IMR-90 (cell line): ENCODE measurements around the gene TMEM139. TPM values are rescaled to one million over a fixed set of nuclear protein-coding genes. Genes with fewer than 3 reads are reported as not detected.

Source experiments
- ATAC-seq: fragments of 200-7000 bp; cut with Tn5 transposase; 2 replicates; pipeline ENCODE4 v1.9.1; 2020; ENCODE audit warnings: low read depth, mild to moderate bottlenecking, moderate library complexity
- BruUV-seq: library from RNA; stranded (reverse); fragments of 400-500 nt; replicated peaks from 2 replicates; lab custom pipeline; 2021; lab: Mats Ljungman, UMichigan
- CTCF ChIA-PET: fragments of 300-600 bp; formaldehyde crosslinking; extraction: SDS; loops from one replicate; lab custom pipeline; 2021; ENCODE audit warnings: antibody characterized with exemption; lab: Yijun Ruan, JAX
- POLR2A ChIA-PET: fragments of 300-600 bp; sonication (Branson Sonifier 250); formaldehyde crosslinking; loops from one replicate; lab custom pipeline; 2022; ENCODE audit warnings: antibody characterized with exemption; ENCODE audit not compliant: unreplicated experiment; lab: Charles Lee
- DNase-seq: peaks from one replicate; pipeline ENCODE4 v3.0.0; 2013
- H2AFZ ChIP-seq: replicated peaks from 2 replicates; pipeline ENCODE3; 2013; ENCODE audit warnings: low read length, mild to moderate bottlenecking; ENCODE audit not compliant: poor library complexity
- H2AK5ac ChIP-seq: 2 replicates; pipeline ENCODE4 v1.6.1; 2013; ENCODE audit warnings: low read depth, low read length, inconsistent platforms
- H2AK9ac ChIP-seq: replicated peaks from 2 replicates; pipeline ENCODE3; 2013; ENCODE audit warnings: mild to moderate bottlenecking, low read depth, low read length, moderate library complexity; ENCODE audit not compliant: poor library complexity
- H2BK120ac ChIP-seq: 2 replicates; pipeline ENCODE4 v1.6.1; 2013; ENCODE audit warnings: low read depth, low read length, inconsistent platforms
- H2BK15ac ChIP-seq: 3 replicates; pipeline ENCODE4 v1.6.1; 2013; ENCODE audit warnings: low read depth, low read length, inconsistent platforms
- H2BK20ac ChIP-seq: 2 replicates; pipeline ENCODE4 v1.6.1; 2013; ENCODE audit warnings: low read depth, mild to moderate bottlenecking, inconsistent platforms, low read length, moderate library complexity
- H2BK5ac ChIP-seq: 2 replicates; pipeline ENCODE4 v1.6.1; 2013; ENCODE audit warnings: mild to moderate bottlenecking, low read depth, low read length, inconsistent platforms; ENCODE audit not compliant: poor library complexity, severe bottlenecking
- H3K14ac ChIP-seq: replicated peaks from 2 replicates; pipeline ENCODE4 v1.6.1; 2013; ENCODE audit warnings: low read depth, low read length, inconsistent platforms
- H3K18ac ChIP-seq: 2 replicates; pipeline ENCODE4 v1.6.1; 2013; ENCODE audit warnings: low read depth, low read length, control low read depth
- H3K23ac ChIP-seq: 2 replicates; pipeline ENCODE4 v1.6.1; 2013; ENCODE audit warnings: low read depth, low read length, inconsistent platforms
- H3K27ac ChIP-seq: 2 replicates; pipeline ENCODE4 v1.5.1; 2013; ENCODE audit warnings: mild to moderate bottlenecking, control low read depth, low read length; ENCODE audit not compliant: insufficient read depth
- H3K27me3 ChIP-seq: 2 replicates; pipeline ENCODE4 v1.6.1; 2013; ENCODE audit warnings: low read length; ENCODE audit not compliant: control insufficient read depth, insufficient read depth
- H3K36me3 ChIP-seq: 2 replicates; pipeline ENCODE4 v1.6.1; 2013; ENCODE audit warnings: low read length, mixed read lengths; ENCODE audit not compliant: control insufficient read depth, insufficient read depth
- H3K4ac ChIP-seq: 2 replicates; pipeline ENCODE4 v1.6.1; 2013; ENCODE audit warnings: low read depth, low read length, inconsistent platforms
- H3K4me1 ChIP-seq: 2 replicates; pipeline ENCODE4 v1.6.1; 2013; ENCODE audit warnings: low read length, mixed read lengths; ENCODE audit not compliant: control insufficient read depth, insufficient read depth
- H3K4me2 ChIP-seq: 2 replicates; pipeline ENCODE4 v1.6.1; 2013; ENCODE audit warnings: low read depth, mild to moderate bottlenecking, control low read depth, low read length, moderate library complexity
- H3K4me3 ChIP-seq: 2 replicates; pipeline ENCODE4 v1.5.1; 2013; ENCODE audit warnings: low read depth, mild to moderate bottlenecking, control low read depth, low read length, moderate library complexity; ENCODE audit not compliant: insufficient read depth
- H3K56ac ChIP-seq: 2 replicates; pipeline ENCODE4 v1.6.1; 2013; ENCODE audit warnings: low read length, inconsistent platforms; ENCODE audit not compliant: insufficient read depth; ENCODE audit errors: extremely low read depth
- H3K79me1 ChIP-seq, 2 experiments: 2 replicates each; pipeline ENCODE4 v1.6.1; 2013; ENCODE audit warnings: low read length in 2 of 2, inconsistent platforms in 1 of 2, low read depth in 1 of 2
- H3K9ac ChIP-seq: 2 replicates; pipeline ENCODE4 v1.6.1; 2013; ENCODE audit warnings: low read depth, low read length, control low read depth
- H3K9me1 ChIP-seq: 2 replicates; pipeline ENCODE4 v1.6.1; 2013; ENCODE audit warnings: low read length, inconsistent platforms; ENCODE audit not compliant: insufficient read depth
- H3K9me3 ChIP-seq: 2 replicates; pipeline ENCODE4 v1.6.1; 2013; ENCODE audit warnings: low read length; ENCODE audit not compliant: control insufficient read depth, insufficient read depth
- H4K20me1 ChIP-seq: 2 replicates; pipeline ENCODE4 v1.6.1; 2013; ENCODE audit warnings: low read length, inconsistent platforms; ENCODE audit not compliant: insufficient read depth
- H4K5ac ChIP-seq: 2 replicates; pipeline ENCODE4 v1.6.1; 2013; ENCODE audit warnings: mild to moderate bottlenecking, low read depth, low read length, control low read depth
- H4K8ac ChIP-seq, 2 experiments: 2 replicates each; pipeline ENCODE4 v1.6.1; 2013; ENCODE audit warnings: low read depth in 2 of 2, low read length in 2 of 2, control low read depth in 1 of 2, inconsistent platforms in 1 of 2
- H4K91ac ChIP-seq: 2 replicates; pipeline ENCODE4 v1.6.1; 2013; ENCODE audit warnings: low read depth, low read length, inconsistent platforms; ENCODE audit not compliant: insufficient read depth
- BHLHE40 ChIP-seq: fragments of 150-350 bp; IDR thresholded peaks from 2 replicates; pipeline ENCODE4 v1.6.1; 2016; ENCODE audit warnings: mild to moderate bottlenecking, low read depth, low read length
- CEBPB ChIP-seq: IDR thresholded peaks from 2 replicates; pipeline ENCODE4 v1.6.1; 2012; ENCODE audit warnings: low read depth, low read length, improper control_type of control experiment
- CHD1 ChIP-seq: IDR thresholded peaks from 2 replicates; pipeline ENCODE4 v1.6.1; 2012; ENCODE audit warnings: low read depth, low read length, improper control_type of control experiment
- CTCF ChIP-seq: conservative IDR thresholded peaks from 2 replicates; pipeline ENCODE4 v1.5.1; 2012; ENCODE audit warnings: mild to moderate bottlenecking, low read depth, low read length, improper control_type of control experiment
- ELK1 ChIP-seq: fragments of 150-350 bp; IDR thresholded peaks from 2 replicates; pipeline ENCODE4 v1.6.1; 2016; ENCODE audit warnings: low read depth, mild to moderate bottlenecking, low read length, moderate library complexity, borderline replicate concordance
- MAFK ChIP-seq: IDR thresholded peaks from 2 replicates; pipeline ENCODE4 v1.6.1; 2012; ENCODE audit warnings: low read depth, low read length, improper control_type of control experiment
- MAZ ChIP-seq: IDR thresholded peaks from 2 replicates; pipeline ENCODE4 v1.6.1; 2012; ENCODE audit warnings: low read depth, mild to moderate bottlenecking, low read length, improper control_type of control experiment, moderate library complexity, borderline replicate concordance
- MXI1 ChIP-seq: IDR thresholded peaks from 2 replicates; pipeline ENCODE4 v1.6.1; 2012; ENCODE audit warnings: low read depth, mild to moderate bottlenecking, low read length, moderate library complexity, borderline replicate concordance
- NFE2L2 ChIP-seq: fragments of 150-350 bp; IDR thresholded peaks from 2 replicates; pipeline ENCODE4 v1.6.1; 2016; ENCODE audit warnings: low read depth, mild to moderate bottlenecking, low read length
- POLR2A ChIP-seq: IDR thresholded peaks from 2 replicates; pipeline ENCODE4 v1.6.1; 2012; ENCODE audit warnings: mild to moderate bottlenecking, low read depth, low read length
- RAD21 ChIP-seq: IDR thresholded peaks from 2 replicates; pipeline ENCODE4 v1.6.1; 2012; ENCODE audit warnings: low read length, improper control_type of control experiment
- RCOR1 ChIP-seq: IDR thresholded peaks from 2 replicates; pipeline ENCODE4 v1.6.1; 2012; ENCODE audit warnings: mild to moderate bottlenecking, low read length, improper control_type of control experiment; ENCODE audit not compliant: insufficient replicate concordance
- RFX5 ChIP-seq: IDR thresholded peaks from 2 replicates; pipeline ENCODE4 v1.8.0; 2012; ENCODE audit warnings: low read depth, mild to moderate bottlenecking, low read length, moderate library complexity
- SMC3 ChIP-seq: fragments of 150-350 bp; IDR thresholded peaks from 2 replicates; pipeline ENCODE4 v1.6.1; 2016; ENCODE audit warnings: low read depth, mild to moderate bottlenecking, antibody characterized with exemption, low read length, moderate library complexity
- USF2 ChIP-seq: fragments of 150-350 bp; IDR thresholded peaks from 2 replicates; pipeline ENCODE4 v1.6.1; 2017; ENCODE audit warnings: mild to moderate bottlenecking, antibody characterized with exemption, low read length, low read depth
- WGBS, 2 experiments: methylation state at CpG; one replicate each; pipeline versions ENCODE4 v1.1.5 to v1.1.7; 2013; ENCODE audit warnings: missing lambda C conversion rate in 2 of 2; ENCODE audit not compliant: insufficient read length in 1 of 2; ENCODE audit errors: extremely low coverage in 2 of 2; 5-methylcytosine and 5-hydroxymethylcytosine counted together
- dilution Hi-C: fragments of 300-500 bp; cut with HindIII; formaldehyde crosslinking; loops from one replicate; pipeline ENCODE4 v1.14.3; 2018; ENCODE audit warnings: low sequenced_read_pairs; ENCODE audit not compliant: unreplicated experiment
- in situ Hi-C: fragments of 300-500 bp; cut with MboI; formaldehyde crosslinking; loops from 3 replicates; pipeline ENCODE4 v1.14.3; 2019; ENCODE audit warnings: low sequenced_read_pairs, inconsistent platforms, mixed read lengths
- intact Hi-C: fragments of 100-400 bp; cut with micrococcal nuclease; formaldehyde crosslinking; loops from 2 replicates; pipeline ENCODE4 v1.10.0; 2022
- polyA plus RNA-seq, 3 experiments: library from polyadenylated mRNA; depleted of rRNA; stranded (reverse); fragments of >200 nt; gene quantifications; 2 replicates each; pipeline ENCODE4 v1.2.3, GENCODE V29; 2012; ENCODE audit warnings: low replicate concordance in 1 of 3
- total RNA-seq: library from RNA; depleted of rRNA; stranded (reverse); fragments of >200 nt; gene quantifications from 2 replicates; pipeline ENCODE4 v1.2.3, GENCODE V29; 2012

The TMEM139 gene
- total and polyA plus RNA-seq, 2 of the 4 experiments (the other 2 are of a cell fraction) = 0.07 TPM; not detected in 1

DNA sequence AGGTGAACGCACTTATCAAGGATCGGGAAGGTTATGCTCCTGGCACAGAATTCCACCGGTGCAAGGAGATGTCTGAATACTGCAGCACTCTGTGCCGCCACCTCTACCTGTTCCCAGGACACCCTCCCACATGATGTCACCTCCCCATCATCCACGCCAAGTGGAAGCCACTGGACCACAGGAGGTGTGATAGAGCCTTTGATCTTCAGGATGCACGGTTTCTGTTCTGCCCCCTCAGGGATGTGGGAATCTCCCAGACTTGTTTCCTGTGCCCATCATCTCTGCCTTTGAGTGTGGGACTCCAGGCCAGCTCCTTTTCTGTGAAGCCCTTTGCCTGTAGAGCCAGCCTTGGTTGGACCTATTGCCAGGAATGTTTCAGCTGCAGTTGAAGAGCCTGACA is 20.2 kb downstream of the TMEM139 start:
- H3K18ac ChIP-seq = no peak overlapping the region
- H3K4me2 ChIP-seq = no peak overlapping the region
- no peak overlapping the region for H3K56ac ChIP-seq
- no peak overlapping the region for H3K27ac ChIP-seq
- H3K4ac ChIP-seq = no peak overlapping the region
- no peak overlapping the region for H4K91ac ChIP-seq
- H2BK20ac ChIP-seq = no peak overlapping the region
- no peak overlapping the region for H3K14ac ChIP-seq
- H3K9me3 ChIP-seq = no peaks in the 10 kb centered on the region
- H3K27me3 ChIP-seq = no peaks in the 10 kb centered on the region
- intact Hi-C loops (no loop called here), in situ Hi-C loops (no loop called here), dilution Hi-C loops (no loop called here)
- POLR2A ChIA-PET = interaction anchor here (0.5 kb wide), 1 partner anchor 9 kb away, joined by 6 read pairs; no protein-coding TSS in a partner anchor
- H2AK9ac ChIP-seq = no peak overlapping the region
- no peak for ATAC-seq
- WGBS, 2 experiments = no CpG with 5 or more reads among the region's 6 CpGs
- no peak overlapping the region for H4K8ac ChIP-seq
- H2BK120ac ChIP-seq = no peak overlapping the region
- BruUV-seq = no TSS peak
- H3K79me1 ChIP-seq = peaks cover 17 to 29% of the 10 kb centered on the region in 2 experiments
- H2BK5ac ChIP-seq = no peak overlapping the region
- H3K36me3 ChIP-seq = peaks cover 44% of the 10 kb centered on the region
- no peak overlapping the region for H2BK15ac ChIP-seq
- TF ChIP-seq ELK1 (no peak), BHLHE40 (no peak), RAD21 (no peak), NFE2L2 (no peak), RFX5 (no peak), CEBPB (no peak), CTCF (no peak), USF2 (no peak), SMC3 (no peak), RCOR1 (no peak), CHD1 (no peak), MXI1 (no peak), MAFK (no peak), MAZ (no peak), POLR2A (no peak)
- no peak overlapping the region for H2AK5ac ChIP-seq
- H3K4me1 ChIP-seq = peaks cover 9% of the 10 kb centered on the region
- no peak overlapping the region for H3K23ac ChIP-seq
- no peak overlapping the region for H3K9ac ChIP-seq
- H2AFZ ChIP-seq = no peak overlapping the region
- H3K9me1 ChIP-seq = peaks cover 9% of the 10 kb centered on the region
- CTCF ChIA-PET = interaction anchor here (0.8 to 1.1 kb wide), 2 partner anchors 75 to 88 kb away, joined by 3 to 5 read pairs; no protein-coding TSS in a partner anchor
- no peak overlapping the region for H4K5ac ChIP-seq
- H4K20me1 ChIP-seq = peaks cover 13% of the 10 kb centered on the region
- no peak overlapping the region for H3K4me3 ChIP-seq
- no peak for DNase-seq
